Activated CD4-positive, alpha-beta T cell treated with anti-CD3 and anti-CD28 coated beads, Interleukin-2, amount 10 ng/mL, durations not matched to agents 24 days and 14 days (primary cell): Measurements from ENCODE around the gene CEBPA. TPM values are rescaled to one million over a fixed set of nuclear protein-coding genes. Genes with fewer than 3 reads are reported as not detected.

ENCODE experiments used
- DNase-seq: peaks from one replicate; pipeline ENCODE4 v3.0.0; 2022
- H3K27ac Mint-ChIP-seq: one replicate; pipeline ENCODE4 v1.8.0; 2022; ENCODE audit warnings: mild to moderate bottlenecking, mixed read lengths
- H3K27me3 Mint-ChIP-seq: one replicate; pipeline ENCODE4 v1.8.0; 2022; ENCODE audit warnings: mixed read lengths
- H3K36me3 Mint-ChIP-seq: one replicate; pipeline ENCODE4 v1.8.0; 2022; ENCODE audit warnings: low read depth, mild to moderate bottlenecking, mixed read lengths
- H3K4me1 Mint-ChIP-seq: one replicate; pipeline ENCODE4 v1.8.0; 2021; ENCODE audit warnings: mixed read lengths
- H3K4me3 Mint-ChIP-seq: one replicate; pipeline ENCODE4 v1.8.0; 2022; ENCODE audit warnings: mild to moderate bottlenecking, moderate library complexity, mixed read lengths
- H3K9me3 Mint-ChIP-seq: one replicate; pipeline ENCODE4 v1.8.0; 2021; ENCODE audit warnings: mixed read lengths
- intact Hi-C: fragments of 100-400 bp; cut with micrococcal nuclease; formaldehyde crosslinking; loops from one replicate; pipeline ENCODE4 v1.15.1; 2023
- total RNA-seq: library from RNA; stranded (reverse); gene quantifications from 2 replicates; pipeline ENCODE4 v1.2.3, GENCODE V29; 2022

Gene CEBPA
- 1.2 and 1.4 TPM in 2 replicates for total RNA-seq

- H3K4me1 Mint-ChIP-seq: no peaks in the 10 kb centered on the region
- no peaks in the 10 kb centered on the region for H3K9me3 Mint-ChIP-seq
- DNase-seq: peak; percentile 87
- no peaks in the 10 kb centered on the region for H3K36me3 Mint-ChIP-seq
- peaks cover 45% of the 10 kb centered on the region for H3K27me3 Mint-ChIP-seq
- H3K4me3 Mint-ChIP-seq: peak within 1 kb of the TSS; percentile 72
- no peak within 1 kb of the TSS for H3K27ac Mint-ChIP-seq
- intact Hi-C loops: loop anchor here (2.0 kb wide), 3 partner anchors 22 to 70 kb away; partner anchors contain the start of gene CEBPG
Observed at GRCh38 chr19:33302175-33302973, at the start of gene CEBPA. TSS of gene CEBPA (minus strand) at chr19:33302534. CDS start at chr19:33302414, 120 bp downstream.

GRCh38 chr19:33350538-33351309 is 48.4 kb upstream of the CEBPA start:
- H3K27me3 Mint-ChIP-seq: peaks cover 10% of the 10 kb centered on the region
- intact Hi-C loops: no loop called here
- peaks cover 5% of the 10 kb centered on the region for H3K9me3 Mint-ChIP-seq
- no peak overlapping the region for H3K4me3 Mint-ChIP-seq
- no peak for DNase-seq
- no peaks in the 10 kb centered on the region for H3K4me1 Mint-ChIP-seq
- no peak overlapping the region for H3K27ac Mint-ChIP-seq
- H3K36me3 Mint-ChIP-seq: no peaks in the 10 kb centered on the region

GRCh38 chr19:33349319-33350289 is 47.3 kb upstream of the CEBPA start:
- no peaks in the 10 kb centered on the region for H3K9me3 Mint-ChIP-seq
- no peaks in the 10 kb centered on the region for H3K4me1 Mint-ChIP-seq
- peaks cover 14% of the 10 kb centered on the region for H3K27me3 Mint-ChIP-seq
- no peak overlapping the region for H3K4me3 Mint-ChIP-seq
- no peak for DNase-seq
- intact Hi-C loops: no loop called here
- no peak overlapping the region for H3K27ac Mint-ChIP-seq
- no peaks in the 10 kb centered on the region for H3K36me3 Mint-ChIP-seq

- Mint-ChIP-seq H3K4me1 (no peaks in the 10 kb centered on the region), H3K36me3 (no peaks in the 10 kb centered on the region), H3K27me3 (peaks cover 20% of the 10 kb centered on the region), H3K4me3 (no peak overlapping the region), H3K9me3 (no peaks in the 10 kb centered on the region), H3K27ac (no peak overlapping the region)
- no peak for DNase-seq
- intact Hi-C loops: no loop called here
Observed at GRCh38 chr19:33348301-33349010, 46.1 kb upstream of the CEBPA start.

GRCh38 chr19:33347300-33347699 is 45.0 kb upstream of the CEBPA start:
- H3K27me3 Mint-ChIP-seq: peaks cover 25% of the 10 kb centered on the region
- intact Hi-C loops: no loop called here
- H3K9me3 Mint-ChIP-seq: no peaks in the 10 kb centered on the region

GRCh38 chr19:33346665-33347064 is 44.3 kb upstream of the CEBPA start:
- DNase-seq: no peak
- H3K27ac Mint-ChIP-seq: no peak overlapping the region
- H3K4me3 Mint-ChIP-seq: no peak overlapping the region
- intact Hi-C loops: no loop called here
- H3K27me3 Mint-ChIP-seq: peaks cover 27% of the 10 kb centered on the region
- no peaks in the 10 kb centered on the region for H3K36me3 Mint-ChIP-seq
- H3K4me1 Mint-ChIP-seq: no peaks in the 10 kb centered on the region
- no peaks in the 10 kb centered on the region for H3K9me3 Mint-ChIP-seq

More at GRCh38 chr19:33347300-33347699, 45.0 kb upstream of the CEBPA start:
- Mint-ChIP-seq H3K27ac (no peak overlapping the region), H3K4me3 (no peak overlapping the region), H3K36me3 (no peaks in the 10 kb centered on the region), H3K4me1 (no peaks in the 10 kb centered on the region)
- DNase-seq: no peak

- Mint-ChIP-seq H3K4me1 (no peaks in the 10 kb centered on the region), H3K4me3 (no peak overlapping the region), H3K9me3 (no peaks in the 10 kb centered on the region), H3K27me3 (peaks cover 34% of the 10 kb centered on the region), H3K36me3 (no peaks in the 10 kb centered on the region), H3K27ac (no peak overlapping the region)
- DNase-seq: no peak
- intact Hi-C loops: no loop called here
Observed at GRCh38 chr19:33345163-33345562, 42.8 kb upstream of the CEBPA start.

- H3K4me1 Mint-ChIP-seq: no peaks in the 10 kb centered on the region
- DNase-seq: no peak
- intact Hi-C loops: no loop called here
- no peak overlapping the region for H3K27ac Mint-ChIP-seq
- H3K27me3 Mint-ChIP-seq: peaks cover 33% of the 10 kb centered on the region
- H3K4me3 Mint-ChIP-seq: no peak overlapping the region
- no peaks in the 10 kb centered on the region for H3K36me3 Mint-ChIP-seq
- H3K9me3 Mint-ChIP-seq: no peaks in the 10 kb centered on the region
Observed at GRCh38 chr19:33344573-33344925, 42.2 kb upstream of the CEBPA start.

- Mint-ChIP-seq H3K27ac (no peak overlapping the region), H3K4me1 (no peaks in the 10 kb centered on the region), H3K36me3 (no peaks in the 10 kb centered on the region), H3K4me3 (no peak overlapping the region), H3K27me3 (peaks cover 37% of the 10 kb centered on the region), H3K9me3 (no peaks in the 10 kb centered on the region)
- DNase-seq: no peak
- intact Hi-C loops: no loop called here
Observed at GRCh38 chr19:33343859-33344572, 41.7 kb upstream of the CEBPA start.

- Mint-ChIP-seq H3K4me1 (no peaks in the 10 kb centered on the region), H3K36me3 (no peaks in the 10 kb centered on the region), H3K4me3 (no peak overlapping the region), H3K9me3 (no peaks in the 10 kb centered on the region), H3K27me3 (peaks cover 41% of the 10 kb centered on the region), H3K27ac (no peak overlapping the region)
- intact Hi-C loops: no loop called here
- no peak for DNase-seq
Observed at GRCh38 chr19:33343301-33343700, 41.0 kb upstream of the CEBPA start.

GRCh38 chr19:33340991-33341390 is 38.7 kb upstream of the CEBPA start:
- Mint-ChIP-seq H3K4me1 (no peaks in the 10 kb centered on the region), H3K9me3 (no peaks in the 10 kb centered on the region), H3K4me3 (no peak overlapping the region), H3K36me3 (no peaks in the 10 kb centered on the region), H3K27me3 (peaks cover 43% of the 10 kb centered on the region), H3K27ac (no peak overlapping the region)
- no peak for DNase-seq
- intact Hi-C loops: no loop called here

- H3K9me3 Mint-ChIP-seq: no peaks in the 10 kb centered on the region
- intact Hi-C loops: no loop called here
- peaks cover 29% of the 10 kb centered on the region for H3K27me3 Mint-ChIP-seq
- no peak for DNase-seq
- no peaks in the 10 kb centered on the region for H3K4me1 Mint-ChIP-seq
- no peaks in the 10 kb centered on the region for H3K36me3 Mint-ChIP-seq
- no peak overlapping the region for H3K4me3 Mint-ChIP-seq
- H3K27ac Mint-ChIP-seq: no peak overlapping the region
Observed at GRCh38 chr19:33339016-33339984, 37.0 kb upstream of the CEBPA start.
